EH (cell line): ENCODE results near the gene KCNJ15.
"Not testable (repeated sequence)": the region's sequence is repeated elsewhere in the genome, so short reads cannot be mapped to it uniquely, and the experiment has no call there.

Experiments
- DNase-seq: peaks from one replicate; pipeline ENCODE4 v3.0.0-alpha.2; 2015; ENCODE audit warnings: low read depth

Gene KCNJ15

GRCh38 chr21:38244885-38245869 lies 11.6 kb upstream of the KCNJ15 start:
- DNase-seq = peak; percentile 98

GRCh38 chr21:38246511-38246910 lies 10.3 kb upstream of the KCNJ15 start:
- DNase-seq = no peak

- DNase-seq = not testable (repeated sequence)
Observed at GRCh38 chr21:38247054-38247453, 9.7 kb upstream of the KCNJ15 start.

- DNase-seq = no peak
Observed at GRCh38 chr21:38247738-38248510, 8.9 kb upstream of the KCNJ15 start.

GRCh38 chr21:38249256-38249655 lies 7.5 kb upstream of the KCNJ15 start:
- DNase-seq = no peak

GRCh38 chr21:38249696-38250278 lies 7.0 kb upstream of the KCNJ15 start:
- no peak for DNase-seq

GRCh38 chr21:38250991-38251418 lies 5.8 kb upstream of the KCNJ15 start:
- no peak for DNase-seq

GRCh38 chr21:38254970-38255369 lies 1.8 kb upstream of the KCNJ15 start:
- DNase-seq = no peak

- no peak for DNase-seq
Observed at GRCh38 chr21:38255571-38256117, 1.1 kb upstream of the KCNJ15 start.

- DNase-seq = no peak
Observed at GRCh38 chr21:38257667-38258066, 876 bp downstream of the KCNJ15 start.

GRCh38 chr21:38258521-38259485 lies 2.0 kb downstream of the KCNJ15 start:
- peak; percentile 39 for DNase-seq

- no peak for DNase-seq
Observed at GRCh38 chr21:38259665-38260064, 2.9 kb downstream of the KCNJ15 start.

GRCh38 chr21:38260426-38260825 lies 3.6 kb downstream of the KCNJ15 start:
- no peak for DNase-seq

- peak; percentile 43 for DNase-seq
Observed at GRCh38 chr21:38261851-38262250, 5.1 kb downstream of the KCNJ15 start.

GRCh38 chr21:38263493-38263892 lies 6.7 kb downstream of the KCNJ15 start:
- DNase-seq = no peak

- no peak for DNase-seq
Observed at GRCh38 chr21:38264571-38264970, 7.8 kb downstream of the KCNJ15 start.

GRCh38 chr21:38265166-38265565 lies 8.4 kb downstream of the KCNJ15 start:
- DNase-seq = no peak

GRCh38 chr21:38266732-38267131 lies 9.9 kb downstream of the KCNJ15 start:
- peak; percentile 74 for DNase-seq

- DNase-seq = peak; percentile 56
Observed at GRCh38 chr21:38267136-38267755, 10.5 kb downstream of the KCNJ15 start.
